HG02798 (cell line): ENCODE results near the gene GPR37L1.
"Not testable (repeated sequence)": the region's sequence is repeated elsewhere in the genome, so short reads cannot be mapped to it uniquely, and the experiment has no call there.

Experiments
- ATAC-seq: cut with Tn5 transposase; IDR thresholded peaks from one replicate; pipeline ENCODE4 v1.9.1; 2021; ENCODE audit warnings: mild to moderate bottlenecking; ENCODE audit not compliant: unreplicated experiment, poor library complexity

GPR37L1 gene

DNA sequence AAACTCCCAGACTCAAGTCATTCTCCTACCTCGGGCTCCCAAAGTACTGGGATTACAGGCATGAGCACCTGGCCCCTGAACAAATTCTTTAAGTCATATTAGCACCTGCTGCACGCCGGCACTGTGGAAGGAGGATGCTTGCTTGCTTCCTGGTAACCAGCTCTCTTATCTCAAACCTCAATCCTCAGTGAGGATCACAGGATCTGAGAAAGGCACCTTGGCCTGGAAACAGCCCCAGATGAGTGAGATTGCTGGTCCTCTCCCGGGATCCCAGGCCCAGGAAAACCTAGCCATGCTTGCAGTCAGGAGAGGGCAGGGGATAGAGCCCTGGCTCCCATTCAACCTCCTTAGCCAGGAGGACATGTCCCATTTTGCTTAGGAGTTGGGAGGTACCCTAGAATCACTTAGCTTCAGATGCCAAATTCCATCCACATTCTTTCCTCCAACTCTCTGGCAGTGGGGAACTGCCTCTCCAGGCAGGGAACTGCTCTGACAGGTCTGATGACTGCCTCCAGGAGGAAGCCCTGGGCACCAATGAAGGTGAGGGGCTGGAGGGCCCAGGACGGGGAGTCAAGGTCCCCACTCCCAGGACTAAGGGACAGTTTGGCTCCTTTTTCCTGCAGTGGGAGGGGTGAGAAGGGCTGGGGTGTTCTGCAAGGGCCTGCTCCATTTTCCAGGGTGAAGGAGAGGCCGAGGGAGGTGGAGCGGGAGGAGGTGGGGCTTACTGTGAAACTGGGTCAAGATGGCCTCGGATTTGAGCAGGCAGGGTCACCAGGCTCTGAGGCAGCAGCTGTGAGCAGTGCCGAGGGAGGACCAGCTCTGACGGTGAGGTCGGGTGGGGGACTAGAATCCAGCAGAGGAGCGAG, 9.5 kb downstream of the GPR37L1 start:
- ATAC-seq: no peak

DNA sequence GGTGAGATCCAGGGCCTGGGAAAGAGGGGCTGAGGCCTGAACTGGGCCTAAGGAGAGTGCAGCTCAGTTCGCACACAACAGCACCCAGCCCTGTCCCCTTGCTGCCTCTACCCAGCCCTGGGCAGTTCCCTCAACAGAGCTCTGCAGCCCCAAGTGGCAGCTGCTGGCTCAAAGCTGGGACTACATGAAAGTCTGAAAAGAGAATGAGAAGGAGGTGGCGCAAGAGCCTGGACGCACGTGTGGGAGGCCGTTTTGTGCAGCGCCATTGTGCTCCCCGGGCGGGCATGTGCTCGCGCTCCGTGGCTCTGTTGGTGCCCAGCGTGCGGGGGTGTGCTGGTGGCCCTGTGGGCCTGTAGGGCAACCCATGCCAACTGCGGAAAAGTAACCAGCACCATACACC, 10.3 kb downstream of the GPR37L1 start:
- ATAC-seq: no peak

DNA sequence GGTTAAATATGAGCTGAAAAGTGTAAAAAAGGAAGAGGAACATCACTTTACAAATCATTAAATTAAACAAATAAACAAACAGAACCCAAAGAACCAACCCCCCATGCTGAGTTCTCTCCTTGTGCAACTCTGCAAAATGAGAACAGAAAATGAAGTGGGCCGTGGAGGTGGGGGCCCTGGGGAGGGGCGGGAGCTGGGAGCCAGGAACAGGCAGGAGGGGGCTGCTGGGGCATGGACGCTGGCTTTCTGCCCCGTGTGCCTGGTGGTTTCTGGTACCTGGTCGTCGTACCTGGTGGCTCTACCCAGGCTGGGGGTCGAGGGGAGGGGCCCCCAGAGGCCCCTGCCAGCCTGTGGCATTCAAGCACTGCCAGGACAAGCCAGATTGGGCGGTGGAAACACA, 10.8 kb downstream of the GPR37L1 start:
- no peak for ATAC-seq

DNA sequence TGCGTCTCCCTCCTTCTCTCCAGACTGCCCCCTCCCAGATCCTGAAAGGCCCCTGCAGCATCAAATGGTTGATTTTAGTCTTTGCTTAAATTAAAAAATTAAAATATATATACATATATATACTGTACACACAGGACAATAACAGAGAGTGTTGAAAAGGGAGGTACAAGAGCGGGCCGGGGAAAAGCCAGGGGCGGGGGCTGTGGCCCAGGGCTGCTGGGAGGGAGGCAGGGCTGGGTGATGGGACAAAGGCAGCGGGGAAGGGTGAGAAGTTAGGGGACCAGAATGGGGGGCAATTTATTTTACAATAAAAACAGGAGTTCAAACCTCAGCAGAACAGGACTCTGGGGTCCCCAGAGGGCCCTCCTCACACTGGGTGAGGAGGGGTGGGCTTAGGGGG, 11.3 kb downstream of the GPR37L1 start:
- ATAC-seq: no peak

DNA sequence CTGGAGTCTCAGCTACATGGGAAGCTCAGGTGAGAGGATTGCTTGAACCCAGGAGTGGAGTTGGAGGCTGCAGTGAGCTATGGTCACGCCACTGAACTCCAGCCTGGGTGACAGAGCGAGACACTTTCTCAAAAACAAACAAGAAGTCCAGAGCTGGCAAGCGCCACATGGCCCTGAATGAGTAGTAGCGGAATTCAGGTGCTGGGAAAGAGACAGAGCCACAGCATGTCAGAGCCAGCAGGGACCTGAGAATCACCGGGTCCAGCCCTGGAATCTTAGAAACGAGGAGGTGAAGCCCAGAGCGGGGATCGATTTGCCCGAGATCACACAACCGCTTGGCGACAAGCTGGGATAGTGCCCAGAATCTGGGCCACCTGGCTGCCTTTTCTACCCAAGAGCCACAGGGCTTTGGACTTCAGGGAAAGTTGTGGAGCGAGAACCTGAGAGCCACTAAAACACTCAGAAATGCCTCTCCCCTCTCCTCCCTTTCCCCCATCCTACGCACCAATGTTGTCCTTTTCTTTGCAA, 12.0 kb downstream of the GPR37L1 start:
- ATAC-seq: no peak

DNA sequence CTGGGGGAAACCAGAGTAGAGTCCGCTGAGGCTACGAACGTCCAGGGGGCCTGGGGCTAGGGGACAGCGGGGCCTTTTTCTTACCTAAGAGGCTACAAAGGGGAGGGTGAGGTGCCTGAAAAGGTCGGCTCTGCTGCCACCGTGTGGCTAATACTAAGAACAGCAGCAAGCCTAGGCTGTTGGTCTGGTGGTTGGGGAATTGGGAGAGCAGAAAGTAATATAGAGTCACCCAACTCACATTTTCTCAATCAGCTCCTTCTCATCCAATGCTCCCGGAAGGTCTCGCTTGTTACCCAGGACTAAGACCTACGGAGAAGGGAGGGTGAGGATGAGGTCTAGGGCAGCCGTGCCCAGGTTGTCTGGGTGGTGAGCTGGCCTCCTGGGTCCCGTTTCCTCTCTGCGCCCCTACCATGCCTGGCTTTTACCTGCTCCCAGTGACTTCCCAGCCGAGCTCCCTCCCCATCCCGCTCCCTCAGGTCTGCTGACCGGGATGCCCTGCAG, 12.6 kb downstream of the GPR37L1 start:
- peak; percentile 78 for ATAC-seq

DNA sequence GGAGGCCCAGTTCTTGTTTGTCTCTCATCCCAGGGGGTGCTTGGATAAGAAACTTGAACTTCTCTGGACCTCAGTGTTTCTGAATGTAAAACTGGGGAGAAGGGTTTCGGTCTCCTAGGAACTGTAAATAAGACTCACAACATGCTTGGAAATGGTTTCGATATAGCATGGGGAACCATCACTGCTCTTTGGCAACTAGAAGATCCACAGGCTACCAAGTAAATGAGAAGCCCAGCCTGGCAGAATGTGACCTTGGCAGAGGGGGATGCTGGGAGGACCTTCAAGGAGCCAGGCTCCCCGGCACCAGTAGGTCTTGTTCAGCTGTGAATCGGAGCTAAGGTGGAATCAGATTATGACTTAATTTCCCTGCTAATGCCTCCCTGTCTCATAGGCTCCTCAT, 18.1 kb downstream of the GPR37L1 start:
- ATAC-seq: no peak

DNA sequence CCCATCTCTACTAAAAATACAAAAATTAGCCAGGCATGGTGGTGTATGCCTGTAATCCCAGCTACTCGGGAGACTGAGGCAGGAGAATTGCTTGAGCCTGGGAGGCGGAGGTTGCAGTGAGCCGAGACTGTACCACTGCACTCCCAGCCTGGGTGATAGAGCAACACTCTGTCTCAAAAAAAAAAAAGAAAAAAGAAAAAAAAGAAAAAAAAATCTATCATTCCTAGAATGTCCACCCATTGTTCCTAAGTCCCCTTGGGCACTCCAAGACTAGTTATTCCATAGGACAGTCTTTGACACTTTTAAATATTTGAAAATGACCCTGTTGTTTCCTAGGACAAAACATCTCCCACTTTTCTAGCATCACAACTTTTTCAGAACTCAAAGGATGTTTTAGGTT, 18.8 kb downstream of the GPR37L1 start:
- ATAC-seq: not testable (repeated sequence)

DNA sequence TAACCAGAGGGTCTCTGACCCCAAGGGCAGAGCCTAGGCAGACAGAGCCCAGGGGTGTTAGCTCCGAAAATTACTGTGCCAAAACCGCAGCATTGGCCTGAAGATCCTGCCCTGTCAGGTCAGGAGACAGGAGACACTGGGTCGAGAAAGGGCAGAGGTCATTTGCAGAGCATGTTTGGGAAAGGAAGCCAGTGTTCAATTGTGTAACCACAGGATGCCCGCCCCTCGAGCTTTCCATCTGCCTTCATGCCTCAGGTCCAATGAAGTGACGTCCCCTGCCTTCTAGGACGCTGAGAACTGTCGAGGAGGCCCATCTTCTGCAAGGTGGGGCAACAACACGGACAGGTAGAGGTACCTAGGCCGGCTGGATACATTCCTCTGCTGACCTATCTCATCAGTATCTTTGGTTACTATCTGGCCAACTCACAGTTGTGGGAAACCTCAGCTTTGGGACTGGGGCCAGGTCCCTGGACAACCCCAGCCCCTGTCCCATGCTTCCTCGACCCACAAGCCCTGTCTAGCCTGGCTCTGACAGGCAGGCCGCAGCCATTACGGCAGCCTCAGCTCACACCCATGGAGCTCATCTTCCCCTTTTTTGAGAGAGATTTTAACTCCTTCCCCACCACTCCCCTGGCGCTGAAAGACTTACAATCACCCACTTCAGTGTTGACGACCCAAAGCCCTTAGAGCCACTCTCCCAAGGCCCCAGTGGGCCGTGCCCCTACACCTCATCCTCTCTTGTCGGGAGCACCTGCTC, 20.5 kb downstream of the GPR37L1 start:
- ATAC-seq: peak; percentile 10

DNA sequence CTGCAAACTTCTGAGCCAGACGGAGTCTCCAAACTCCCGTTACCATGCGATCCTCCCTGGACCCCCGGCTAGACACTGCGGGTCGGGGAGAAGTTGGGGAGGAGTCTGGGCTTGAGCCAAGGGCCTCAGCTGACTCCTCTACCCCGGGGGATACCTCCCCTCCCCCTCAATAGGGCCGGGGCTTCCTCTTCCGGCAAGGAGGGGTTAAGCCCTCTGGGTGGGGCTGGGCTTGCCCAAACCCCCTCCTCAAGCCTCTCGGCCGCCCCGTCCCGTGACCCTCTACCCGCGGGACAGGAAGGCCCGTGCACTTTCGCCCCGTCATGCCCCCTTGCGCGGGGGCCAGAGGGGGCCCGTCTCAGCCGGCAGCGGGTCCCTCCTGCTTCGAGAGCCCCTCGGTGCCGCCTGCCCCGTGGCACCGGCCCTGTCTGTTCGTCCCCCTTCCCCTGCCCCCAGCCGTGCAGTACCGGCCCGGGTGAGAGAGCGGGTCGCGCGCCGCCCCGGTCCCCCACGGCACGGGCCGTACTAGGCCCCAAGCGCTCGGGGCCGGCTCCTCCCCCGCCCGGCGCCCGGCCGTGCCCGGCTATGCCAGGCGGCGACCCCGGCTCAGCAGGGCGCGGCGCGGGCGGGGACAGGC, 21.2 kb downstream of the GPR37L1 start:
- ATAC-seq: peak; percentile 43

DNA sequence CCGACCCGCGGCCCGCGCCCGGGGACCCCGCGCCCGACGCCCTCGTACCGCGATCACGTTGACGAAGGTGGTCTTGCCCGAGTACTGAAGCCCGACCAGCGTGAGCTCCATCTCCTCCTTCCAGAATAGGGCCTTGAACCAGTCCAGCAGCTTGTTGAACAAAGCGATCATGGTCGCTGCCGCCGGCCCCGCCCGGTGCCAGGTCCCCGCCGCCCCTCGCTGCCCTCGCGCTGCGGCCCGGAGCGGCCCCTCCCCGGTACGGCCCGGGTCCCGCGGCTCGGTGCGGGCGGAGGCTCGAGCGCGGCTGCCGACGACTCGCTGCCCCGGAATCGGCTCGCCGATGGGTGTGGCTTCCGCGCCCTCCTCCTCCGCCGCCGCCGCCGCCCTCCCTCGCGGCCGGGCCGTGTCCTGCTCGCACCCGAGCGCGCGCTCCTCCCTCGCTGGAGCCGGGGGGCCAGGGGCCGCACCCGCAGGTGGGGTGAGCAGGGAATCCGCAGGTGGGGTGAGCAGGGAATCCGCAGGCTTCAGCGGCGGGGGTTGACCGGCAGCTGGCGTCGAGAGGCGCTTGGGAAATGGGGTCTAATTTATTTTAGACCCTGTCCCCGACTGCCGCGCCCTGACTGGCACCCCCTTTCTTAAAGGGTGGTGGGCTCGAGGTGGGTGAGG, 21.8 kb downstream of the GPR37L1 start, which contains the start of gene ARL8A:
Gene ARL8A, minus strand, starts transcription at position 336 of the 666 bp plus-strand sequence. Its CDS starts 165 bp downstream, at position 171.
- ATAC-seq: peak; percentile 69

DNA sequence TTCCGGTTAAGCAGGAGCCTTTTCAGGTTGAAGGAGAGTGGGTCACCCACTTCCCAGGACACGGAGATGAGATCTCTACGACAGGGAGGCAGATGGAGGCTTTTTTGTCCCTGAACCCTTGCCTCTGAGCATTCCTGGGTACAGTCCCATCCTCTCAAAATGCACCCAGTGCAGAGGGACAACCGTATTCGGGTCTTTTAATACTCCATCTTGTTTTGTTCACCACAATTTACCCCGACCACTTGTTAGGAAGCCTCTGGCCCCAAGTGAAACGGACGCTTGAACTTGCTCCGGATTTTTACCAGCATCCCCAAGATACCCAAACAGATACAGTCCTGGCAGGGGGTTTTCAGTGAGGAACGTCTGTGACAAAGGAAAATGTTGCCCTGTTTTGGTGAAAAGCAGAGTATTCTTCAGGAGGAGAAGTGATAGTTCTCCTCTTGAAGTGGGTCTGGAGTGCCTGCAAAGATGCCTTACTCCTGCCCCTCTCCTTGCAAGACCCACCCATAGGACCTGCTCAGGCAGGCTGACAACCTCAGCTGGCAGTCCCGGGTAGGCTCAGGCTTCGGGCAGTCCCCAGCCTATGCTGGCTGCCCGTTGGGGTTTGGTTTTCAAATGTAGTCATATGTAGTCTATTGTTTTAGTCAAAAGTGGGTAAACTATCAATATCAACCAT, 22.5 kb downstream of the GPR37L1 start:
- no peak for ATAC-seq

DNA sequence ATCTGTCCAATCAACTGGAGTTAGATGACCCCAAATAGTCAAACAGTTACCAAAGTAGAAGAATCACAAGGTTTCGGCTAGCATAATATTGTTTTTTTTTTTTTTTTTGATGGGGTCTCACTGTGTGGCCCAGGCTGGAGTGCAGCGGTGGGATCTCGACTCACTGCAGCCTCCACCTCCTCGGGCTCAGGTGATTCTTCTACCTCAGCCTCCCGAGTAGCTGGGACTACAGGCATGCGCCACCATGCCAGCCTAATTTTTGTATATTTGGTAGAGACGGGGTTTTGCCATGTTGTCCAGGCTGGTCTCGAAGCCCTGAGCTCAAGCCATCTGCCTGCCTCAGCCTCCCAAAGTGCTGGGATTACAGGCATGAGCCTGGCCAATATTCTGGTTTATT, 23.0 kb downstream of the GPR37L1 start:
- not testable (repeated sequence) for ATAC-seq

DNA sequence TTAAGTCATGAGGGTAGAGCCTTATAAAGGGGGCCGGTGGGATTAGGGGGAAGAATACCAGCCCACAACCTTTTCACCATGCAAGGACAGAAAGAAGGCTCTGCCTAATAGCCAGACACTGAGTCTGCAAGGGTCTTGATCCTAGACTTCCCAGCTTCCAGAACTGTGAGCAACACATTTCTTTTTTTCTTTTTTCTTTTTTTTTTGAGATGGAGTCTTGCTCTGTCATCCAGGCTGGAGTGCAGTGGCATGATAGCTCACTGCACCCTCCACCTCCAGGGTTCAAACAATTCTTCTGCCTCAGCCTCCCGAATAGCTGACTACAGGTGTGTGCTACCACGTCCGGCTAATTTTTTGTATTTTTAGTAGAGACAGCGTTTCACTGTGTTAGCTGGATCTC, 23.6 kb downstream of the GPR37L1 start:
- ATAC-seq: no peak

DNA sequence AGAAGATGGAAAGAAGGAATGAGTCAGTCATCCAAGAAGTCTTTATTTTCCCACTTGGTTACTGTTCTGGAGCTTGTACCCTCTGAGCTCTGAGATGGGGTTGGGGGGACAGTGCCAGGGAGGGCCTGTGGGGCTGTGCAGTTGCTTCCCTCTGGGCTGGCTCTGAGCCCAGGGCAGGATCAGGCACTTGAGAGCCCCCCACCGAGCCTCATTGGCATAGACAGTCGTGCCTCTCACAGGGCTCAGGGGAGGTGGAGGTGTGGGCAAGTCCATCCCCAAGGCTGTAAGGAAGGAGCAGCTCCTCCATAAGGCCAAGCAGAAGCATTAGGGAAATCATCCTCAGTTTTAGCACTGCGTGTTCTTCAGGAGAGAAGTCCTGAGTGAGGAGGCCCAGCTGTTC, 24.3 kb downstream of the GPR37L1 start:
- ATAC-seq: no peak

DNA sequence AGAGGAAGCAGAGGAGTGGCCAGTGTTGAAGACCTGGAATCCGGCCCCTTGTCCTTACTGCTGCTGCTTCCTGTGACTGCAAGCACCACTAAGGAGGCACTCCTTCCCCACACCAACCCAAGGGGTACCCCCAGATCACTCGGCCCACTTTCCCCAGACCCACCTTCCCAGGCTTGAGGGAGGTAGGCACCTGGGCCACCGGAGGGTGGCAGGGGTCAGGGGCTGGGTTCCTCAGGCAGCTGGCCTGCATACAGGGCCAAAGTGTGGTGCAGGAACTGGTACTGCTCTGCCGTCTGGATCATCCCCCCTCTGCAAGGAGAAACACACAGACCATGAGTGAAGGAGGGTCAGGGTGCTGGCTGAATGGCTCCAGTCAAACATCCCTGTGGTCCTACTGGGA, 25.7 kb downstream of the GPR37L1 start:
- ATAC-seq: no peak

DNA sequence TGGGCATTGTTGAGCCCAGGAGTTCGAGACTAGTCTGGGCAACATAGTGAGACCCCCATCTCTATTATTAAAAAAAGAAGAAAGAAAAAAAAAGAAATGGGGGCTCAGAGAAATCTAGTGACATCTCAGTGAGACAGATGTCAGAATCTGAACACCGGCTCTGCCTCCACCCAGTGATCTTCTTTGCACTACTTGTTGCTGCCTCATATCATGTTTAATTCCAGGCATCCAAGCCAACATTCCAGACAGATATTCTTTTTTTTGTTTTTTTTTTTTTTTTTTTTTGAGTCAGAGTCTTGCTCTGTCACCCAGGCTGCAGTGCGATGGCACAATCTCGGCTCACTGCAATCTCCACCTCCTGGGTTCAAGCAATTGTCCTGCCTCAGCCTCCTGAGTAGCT, 26.8 kb downstream of the GPR37L1 start:
- no peak for ATAC-seq

DNA sequence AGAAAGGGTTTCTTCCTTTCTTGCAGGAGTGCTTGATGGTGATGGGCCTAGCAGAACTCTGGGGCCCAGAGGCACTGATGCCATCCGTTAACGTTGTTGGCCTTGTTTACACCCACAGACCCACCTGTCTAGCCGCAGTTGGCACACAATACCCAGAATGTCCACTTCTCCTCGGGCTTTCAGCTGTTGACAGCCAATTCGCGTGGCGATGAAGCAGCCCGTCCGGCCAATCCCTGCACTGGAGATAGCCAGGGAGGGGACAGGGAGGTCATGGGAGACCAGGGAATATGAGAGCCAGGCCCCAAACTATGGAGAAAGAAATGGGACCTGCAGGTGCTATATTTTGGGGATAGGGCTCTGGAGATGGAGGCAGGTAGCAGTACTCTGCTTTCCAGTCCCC, 27.5 kb downstream of the GPR37L1 start:
- no peak for ATAC-seq

DNA sequence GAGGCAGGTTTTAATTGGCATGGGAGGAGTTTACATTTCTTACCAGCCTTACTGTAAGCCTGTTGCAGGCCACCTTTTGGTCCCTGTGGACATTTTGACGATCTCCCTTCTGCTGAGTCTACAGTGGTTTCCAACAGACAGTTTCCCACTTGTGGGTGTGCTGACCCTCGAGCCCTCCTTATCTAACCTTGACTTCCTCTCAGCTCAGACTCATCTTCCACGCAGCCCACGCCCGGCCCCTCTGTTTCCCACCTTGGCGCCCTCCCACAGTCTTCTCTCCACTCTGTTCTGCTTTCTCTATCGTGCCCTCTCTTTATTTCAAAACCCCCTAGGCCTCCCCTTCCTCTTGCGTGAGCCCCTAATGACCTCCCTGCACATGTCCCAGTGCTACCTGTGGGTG, 27.9 kb downstream of the GPR37L1 start:
- no peak for ATAC-seq

DNA sequence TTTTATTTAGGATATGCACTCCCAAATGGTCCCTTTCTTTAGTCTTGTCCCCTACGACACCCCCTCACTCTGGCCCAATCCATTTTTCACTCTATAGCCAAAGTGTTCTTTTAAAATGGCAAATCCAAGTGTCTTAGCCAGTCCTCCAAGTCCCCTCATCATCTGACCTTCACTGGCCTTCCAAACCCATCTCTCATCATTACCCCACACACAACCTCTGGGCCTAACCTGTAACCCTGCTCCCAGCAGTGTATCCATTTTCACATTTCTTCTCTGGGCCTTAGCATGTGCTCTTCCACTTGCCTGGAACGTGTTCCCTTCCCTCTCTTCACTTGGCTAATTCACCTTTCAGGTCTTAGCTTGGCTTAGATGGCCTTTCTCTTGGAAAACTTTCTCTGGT, 28.3 kb downstream of the GPR37L1 start:
- no peak for ATAC-seq
